ENCODE measurements around the gene ADA. TPM values are rescaled to one million over a fixed set of nuclear protein-coding genes. Genes with fewer than 3 reads are reported as not detected.
A peak's percentile ranks its signal among the peaks of the same experiment; 100 is the strongest.

The ADA gene
- total RNA-seq, 4 donors from 2014 or later = 7.6 to 14.5 (median 10.4) TPM

DNA sequence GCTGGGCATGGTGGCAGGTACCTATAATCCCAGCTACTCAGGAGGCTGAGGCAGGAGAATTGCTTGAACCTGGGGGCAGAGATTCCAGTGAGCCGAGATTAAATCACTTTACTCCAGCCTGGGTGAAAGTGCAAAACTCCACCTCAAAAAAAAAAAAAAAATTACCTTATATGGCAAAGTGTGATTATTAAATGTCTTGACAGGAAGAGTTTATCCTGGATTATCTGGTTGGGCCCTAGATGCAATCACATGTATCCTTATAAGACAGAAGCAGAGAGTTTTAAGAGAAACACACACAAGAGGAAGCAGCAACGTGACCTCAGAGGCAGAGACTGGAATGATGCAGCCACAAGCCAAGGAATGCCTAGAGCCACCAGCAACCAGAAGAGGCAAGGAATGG, 11.0 kb downstream of the ADA start:
- Histone ChIP-seq H3K27me3 (no peaks in the 10 kb centered on the region), H3K4me3 (no peak overlapping the region), H3K27ac (no peak overlapping the region), H3K9me3 (no peaks in the 10 kb centered on the region), H3K4me1 (peaks cover 0 to 56% (median 22%) of the 10 kb centered on the region in 3 donors), H3K36me3 (peaks cover 0 to 4% of the 10 kb centered on the region in 2 donors)
- ATAC-seq = no peak
- TF ChIP-seq POLR2AphosphoS5 (IDR thresholded peaks at IDR 0.05) (no peak), CTCF (IDR thresholded peaks at IDR 0.05) (no peak), POLR2A (IDR thresholded peaks at IDR 0.05) (no peak), EP300 (IDR thresholded peaks at IDR 0.05) (no peak)
- WGBS, 2 donors (ENCODE audit: low coverage in 1 of 2) = 75 to 89% methylated on average over 2 of the region's 2 CpGs

DNA sequence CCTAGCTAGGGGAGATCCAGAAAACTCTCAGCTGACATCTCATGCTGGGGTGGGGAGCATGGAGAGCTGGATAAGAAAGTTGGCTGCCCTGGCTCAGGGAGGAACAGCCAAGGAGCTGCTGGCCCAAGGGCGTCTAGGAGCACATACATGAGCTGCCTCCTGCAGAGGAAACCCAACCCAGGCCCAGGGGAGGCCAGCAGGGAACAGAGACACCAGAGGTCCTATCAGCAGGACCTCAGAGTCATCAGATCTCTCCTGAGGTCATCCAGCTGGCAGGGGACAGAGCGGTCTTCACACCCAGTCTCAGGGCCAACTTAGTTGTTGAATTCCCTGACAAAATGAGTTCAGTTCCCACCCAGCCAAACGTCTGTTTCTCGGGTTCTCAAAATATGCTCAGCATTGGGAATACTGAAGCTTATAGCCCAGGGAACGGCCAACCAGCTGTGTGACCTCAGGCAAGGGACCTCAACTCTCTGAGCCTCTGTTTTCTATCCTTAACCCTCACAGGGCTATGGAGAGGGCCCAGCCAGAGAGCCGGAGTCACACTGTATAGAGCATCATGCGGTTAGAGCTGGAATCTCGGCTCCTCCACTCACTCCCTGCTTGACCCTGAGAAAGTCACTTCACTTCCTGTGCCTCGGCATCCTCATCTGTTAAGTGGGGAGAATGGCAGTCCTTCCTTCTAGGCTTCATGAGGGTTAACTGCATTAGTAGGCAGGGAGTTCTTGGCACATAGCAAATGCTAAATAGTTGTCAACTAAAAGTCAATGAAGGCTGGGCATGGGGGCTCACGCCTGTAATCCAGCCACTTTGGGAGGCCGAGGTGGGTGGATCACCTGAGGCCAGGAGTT, 13.8 kb downstream of the ADA start:
- TF ChIP-seq POLR2AphosphoS5 (IDR thresholded peaks at IDR 0.05) (no peak), CTCF (IDR thresholded peaks at IDR 0.05) (no peak), EP300 (IDR thresholded peaks at IDR 0.05) (no peak), POLR2A (IDR thresholded peaks at IDR 0.05) (no peak)
- Histone ChIP-seq H3K4me1 (peaks cover 0 to 56% (median 24%) of the 10 kb centered on the region in 3 donors), H3K4me3 (no peak overlapping the region), H3K27ac (peak overlapping the region in 3 of 4 donors; percentile 30 to 53 (median 53)), H3K9me3 (no peaks in the 10 kb centered on the region), H3K27me3 (no peaks in the 10 kb centered on the region), H3K36me3 (peaks cover 0 to 11% of the 10 kb centered on the region in 2 donors)
- ATAC-seq = peak; percentile 84
- 85% methylated on average over 5 of the region's 11 CpGs; no CpG with 5 or more reads in 1 of the 2 donors for WGBS, 2 donors (ENCODE audit: low coverage in 1 of 2)

DNA sequence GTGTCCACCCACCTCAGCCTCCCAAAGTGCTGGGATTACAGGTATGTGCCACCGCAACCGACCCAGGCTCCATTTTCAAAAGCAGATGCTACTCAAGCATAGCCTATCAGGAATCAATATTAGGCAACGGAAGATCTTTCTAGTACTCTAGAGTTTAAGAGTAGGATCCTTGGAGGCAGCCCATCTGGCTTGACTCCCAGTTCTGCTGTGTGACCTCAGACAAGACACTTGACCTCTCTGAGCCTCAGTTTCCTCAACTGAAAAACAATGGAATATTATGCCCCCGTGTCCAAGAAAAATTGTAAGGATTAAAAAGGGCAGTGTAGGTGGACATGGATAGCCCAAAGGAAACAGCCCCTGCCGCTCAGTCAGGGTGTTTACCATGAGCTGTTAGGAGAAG, 14.5 kb downstream of the ADA start:
- 40 to 57% methylated on average over 1 of the region's 5 CpGs for WGBS, 2 donors (ENCODE audit: low coverage in 1 of 2)
- H3K27ac ChIP-seq = peak overlapping the region in 3 of 4 donors; percentile 30 to 53 (median 53)
- H3K27me3 ChIP-seq = no peaks in the 10 kb centered on the region
- no peaks in the 10 kb centered on the region for H3K9me3 ChIP-seq
- H3K4me1 ChIP-seq = peaks cover 0 to 55% (median 21%) of the 10 kb centered on the region in 3 donors
- H3K4me3 ChIP-seq = no peak overlapping the region
- no peak for ATAC-seq
- H3K36me3 ChIP-seq = peaks cover 0 to 11% of the 10 kb centered on the region in 2 donors
- TF ChIP-seq POLR2AphosphoS5 (IDR thresholded peaks at IDR 0.05) = no peak
- no peak for TF ChIP-seq EP300 (IDR thresholded peaks at IDR 0.05)
- TF ChIP-seq POLR2A (IDR thresholded peaks at IDR 0.05) = no peak
- TF ChIP-seq CTCF (IDR thresholded peaks at IDR 0.05) = no peak

DNA sequence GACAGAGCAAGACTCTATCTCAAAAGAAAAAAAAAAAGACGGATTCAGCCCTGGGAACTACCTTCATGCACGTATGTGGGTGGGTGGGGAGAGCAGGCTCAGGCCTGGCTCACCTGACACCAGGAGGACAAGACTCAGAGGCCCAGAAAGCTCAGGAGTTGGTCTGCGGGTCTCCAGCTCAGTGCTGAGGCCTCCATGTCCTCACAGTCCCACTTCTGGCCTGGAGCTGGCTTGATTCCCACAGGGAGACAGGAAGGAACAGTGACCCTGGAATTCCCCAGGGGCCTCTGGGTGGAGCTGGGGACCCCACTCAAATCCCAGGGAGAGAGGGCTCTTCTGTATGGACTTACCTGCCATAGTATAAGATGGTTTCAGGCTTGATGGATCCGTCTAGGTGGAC, 15.6 kb downstream of the ADA start:
- H3K27ac ChIP-seq = no peak overlapping the region
- H3K4me1 ChIP-seq = peaks cover 0 to 50% (median 20%) of the 10 kb centered on the region in 3 donors
- no peak for ATAC-seq
- H3K4me3 ChIP-seq = no peak overlapping the region
- TF ChIP-seq CTCF (IDR thresholded peaks at IDR 0.05) = no peak
- TF ChIP-seq POLR2AphosphoS5 (IDR thresholded peaks at IDR 0.05) = no peak
- no peak for TF ChIP-seq POLR2A (IDR thresholded peaks at IDR 0.05)
- TF ChIP-seq EP300 (IDR thresholded peaks at IDR 0.05) = no peak
- no peaks in the 10 kb centered on the region for H3K9me3 ChIP-seq
- peaks cover 0 to 11% of the 10 kb centered on the region in 2 donors for H3K36me3 ChIP-seq
- no peaks in the 10 kb centered on the region for H3K27me3 ChIP-seq
- 78% methylated on average over 3 of the region's 4 CpGs; no CpG with 5 or more reads in 1 of the 2 donors for WGBS, 2 donors (ENCODE audit: low coverage in 1 of 2)
